GM21381 (cell line): ENCODE results near the gene PTPRT.

ENCODE experiments used
- ATAC-seq: cut with Tn5 transposase; IDR thresholded peaks from one replicate; pipeline ENCODE4 v1.9.1; 2021; ENCODE audit warnings: mild to moderate bottlenecking, moderate library complexity; ENCODE audit not compliant: unreplicated experiment

Gene PTPRT

GRCh38 chr20:42846784-42847490 lies 342.8 kb downstream of the PTPRT start:
- ATAC-seq, result no peak

- ATAC-seq, result no peak
Measured at GRCh38 chr20:42844751-42845150, 345.0 kb downstream of the PTPRT start.

GRCh38 chr20:42837456-42837855 lies 352.2 kb downstream of the PTPRT start:
- ATAC-seq, result no peak

- ATAC-seq, result no peak
Measured at GRCh38 chr20:42836339-42836738, 353.4 kb downstream of the PTPRT start.

- ATAC-seq, result no peak
Measured at GRCh38 chr20:42807876-42808275, 381.8 kb downstream of the PTPRT start.

GRCh38 chr20:42795111-42795695 lies 394.5 kb downstream of the PTPRT start:
- no peak for ATAC-seq

- ATAC-seq, result no peak
Measured at GRCh38 chr20:42792052-42792451, 397.7 kb downstream of the PTPRT start.

- ATAC-seq, result no peak
Measured at GRCh38 chr20:42790111-42790510, 399.6 kb downstream of the PTPRT start.

- ATAC-seq, result no peak
Measured at GRCh38 chr20:42788707-42789106, 401.0 kb downstream of the PTPRT start.

GRCh38 chr20:42785041-42785440 lies 404.7 kb downstream of the PTPRT start:
- ATAC-seq, result no peak

GRCh38 chr20:42779216-42779615 lies 410.5 kb downstream of the PTPRT start:
- ATAC-seq, result no peak

- no peak for ATAC-seq
Measured at GRCh38 chr20:42775866-42776265, 413.8 kb downstream of the PTPRT start.

GRCh38 chr20:42775037-42775436 lies 414.7 kb downstream of the PTPRT start:
- no peak for ATAC-seq

GRCh38 chr20:42763015-42763414 lies 426.7 kb downstream of the PTPRT start:
- ATAC-seq, result no peak

GRCh38 chr20:42756991-42757390 lies 432.7 kb downstream of the PTPRT start:
- no peak for ATAC-seq

- no peak for ATAC-seq
Measured at GRCh38 chr20:42754706-42755105, 435.0 kb downstream of the PTPRT start.

- ATAC-seq, result no peak
Measured at GRCh38 chr20:42752620-42753019, 437.1 kb downstream of the PTPRT start.

GRCh38 chr20:42749556-42749955 lies 440.1 kb downstream of the PTPRT start:
- ATAC-seq, result no peak

- ATAC-seq, result no peak
Measured at GRCh38 chr20:42747765-42748411, 441.8 kb downstream of the PTPRT start.

GRCh38 chr20:42744756-42745465 lies 444.8 kb downstream of the PTPRT start:
- ATAC-seq, result no peak

- ATAC-seq, result no peak
Measured at GRCh38 chr20:42742926-42743325, 446.8 kb downstream of the PTPRT start.

- ATAC-seq, result no peak
Measured at GRCh38 chr20:42741906-42742305, 447.8 kb downstream of the PTPRT start.
